NT2/D1 (cell line): ENCODE measurements around the gene TMEM94.
"Not testable (repeated sequence)": the region's sequence is repeated elsewhere in the genome, so short reads cannot be mapped to it uniquely, and the experiment has no call there.

Experiments used
- DNase-seq: peaks from one replicate; pipeline ENCODE4 v3.0.0-alpha.2; 2011; ENCODE audit warnings: low read depth, low spot score
- H3K27me3 ChIP-seq: 2 replicates; pipeline ENCODE4 v1.6.0; 2011; ENCODE audit warnings: mild to moderate bottlenecking; ENCODE audit not compliant: insufficient read length, insufficient read depth
- H3K36me3 ChIP-seq: 2 replicates; pipeline ENCODE4 v1.6.1; 2011; ENCODE audit warnings: mild to moderate bottlenecking, low read length, mixed read lengths; ENCODE audit not compliant: insufficient read depth, insufficient read length
- H3K4me1 ChIP-seq: 2 replicates; pipeline ENCODE4 v1.5.1; 2011; ENCODE audit not compliant: insufficient read depth, insufficient read length
- H3K4me3 ChIP-seq: 2 replicates; pipeline ENCODE4 v1.5.1; 2011; ENCODE audit warnings: low read depth; ENCODE audit not compliant: insufficient read length
- H3K9ac ChIP-seq: 2 replicates; pipeline ENCODE4 v1.6.0; 2011; ENCODE audit warnings: low read depth; ENCODE audit not compliant: insufficient read length
- H3K9me3 ChIP-seq: 2 replicates; pipeline ENCODE4 v1.5.1; 2011; ENCODE audit warnings: mild to moderate bottlenecking, low read length; ENCODE audit not compliant: insufficient read depth
- SUZ12 ChIP-seq: IDR thresholded peaks from 2 replicates; pipeline ENCODE4 v1.6.1; 2011; ENCODE audit not compliant: insufficient read length, insufficient read depth; ENCODE audit errors: extremely low read depth
- YY1 ChIP-seq: IDR thresholded peaks from 2 replicates; pipeline ENCODE4 v1.6.1; 2011; ENCODE audit not compliant: insufficient read length, insufficient read depth
- ZNF274 ChIP-seq: IDR thresholded peaks from 2 replicates; pipeline ENCODE4 v1.6.1; 2011; ENCODE audit warnings: mild to moderate bottlenecking, low read depth, low read length

The TMEM94 gene

DNA sequence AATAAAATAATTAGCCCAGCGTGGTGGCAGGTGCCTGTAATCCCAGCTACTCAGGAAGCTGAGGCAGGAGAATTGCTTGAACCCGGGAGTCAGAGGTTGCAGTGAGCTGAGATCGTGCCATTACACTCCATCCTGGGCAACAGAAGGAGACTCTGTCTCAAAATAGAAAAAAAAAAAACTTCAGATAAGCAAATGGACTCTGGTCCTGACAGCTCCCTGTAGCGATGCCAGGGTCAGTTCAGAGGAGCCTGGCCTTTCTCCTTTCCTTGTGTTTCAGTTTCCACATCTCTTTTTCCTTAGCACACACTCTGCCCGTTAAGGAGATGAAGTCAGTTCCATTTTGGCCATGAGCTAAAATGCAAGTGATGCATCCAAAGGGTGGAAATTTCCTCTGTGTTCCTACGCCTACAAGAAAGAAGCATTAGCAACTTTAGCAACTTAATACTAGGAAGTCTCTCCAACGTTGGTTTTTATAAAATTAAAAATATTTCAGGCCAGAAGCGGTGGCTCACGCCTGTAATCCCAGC lies 39.3 kb upstream of the TMEM94 start:
- Histone ChIP-seq H3K9me3 (no peaks in the 10 kb centered on the region), H3K4me1 (no peaks in the 10 kb centered on the region), H3K36me3 (no peaks in the 10 kb centered on the region), H3K4me3 (no peak overlapping the region), H3K27me3 (peaks cover 16% of the 10 kb centered on the region), H3K9ac (no peak overlapping the region)
- TF ChIP-seq ZNF274 (no peak), SUZ12 (no peak), YY1 (no peak)
- no peak for DNase-seq

- Histone ChIP-seq H3K9ac (no peak overlapping the region), H3K27me3 (peaks cover 11% of the 10 kb centered on the region), H3K9me3 (no peaks in the 10 kb centered on the region), H3K4me1 (no peaks in the 10 kb centered on the region), H3K4me3 (no peak overlapping the region), H3K36me3 (no peaks in the 10 kb centered on the region)
- no peak for DNase-seq
- no peak for TF ChIP-seq ZNF274
- TF ChIP-seq YY1 = no peak
- no peak for TF ChIP-seq SUZ12
Measured at GRCh38 chr17:75418531-75418930, 37.9 kb upstream of the TMEM94 start.

GRCh38 chr17:75428543-75429469 lies 27.6 kb upstream of the TMEM94 start:
- TF ChIP-seq YY1 (no peak), ZNF274 (no peak), SUZ12 (no peak)
- no peaks in the 10 kb centered on the region for H3K9me3 ChIP-seq
- no peaks in the 10 kb centered on the region for H3K4me1 ChIP-seq
- H3K9ac ChIP-seq = no peak overlapping the region
- H3K27me3 ChIP-seq = no peaks in the 10 kb centered on the region
- H3K4me3 ChIP-seq = no peak overlapping the region
- H3K36me3 ChIP-seq = no peaks in the 10 kb centered on the region
- DNase-seq = no peak

DNA sequence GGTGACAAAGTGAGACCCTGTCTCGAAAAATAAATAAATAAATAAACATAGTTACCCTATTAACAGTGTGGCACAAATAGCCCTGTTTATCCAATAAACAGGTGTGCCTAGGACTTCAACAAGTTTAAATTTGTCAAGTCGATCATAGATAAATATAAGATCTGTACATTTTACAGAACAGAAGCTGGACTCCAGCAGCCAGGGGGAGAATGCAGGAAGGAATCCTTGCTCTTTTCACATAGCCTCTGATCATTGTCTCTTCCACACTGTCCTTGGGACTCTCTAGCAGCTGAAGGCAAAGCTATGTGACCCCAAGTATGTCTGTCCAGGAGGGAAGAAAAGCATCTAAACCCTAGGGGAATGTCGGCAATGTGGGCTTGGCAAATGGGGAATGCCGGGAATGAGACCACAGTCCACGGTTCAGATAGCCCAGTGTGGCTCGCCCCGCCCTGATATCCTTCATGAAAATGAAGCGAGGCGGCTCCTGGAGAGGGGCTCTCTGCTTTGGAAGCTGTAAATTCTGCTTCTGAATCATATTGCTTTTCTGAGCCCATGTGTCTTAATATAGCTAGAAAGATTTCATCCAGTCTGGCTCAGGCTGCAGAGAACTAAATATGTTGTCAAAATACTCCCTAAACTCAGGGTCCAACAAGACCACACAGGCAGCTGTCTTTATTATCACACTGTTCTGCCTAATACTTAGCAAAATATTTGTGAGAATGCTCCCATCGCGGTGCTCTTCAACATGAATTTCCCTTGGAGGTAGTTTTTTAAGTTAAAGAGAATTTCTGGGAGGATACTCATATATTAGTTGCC lies 26.1 kb upstream of the TMEM94 start:
- Histone ChIP-seq H3K9ac (peak overlapping the region; percentile 34), H3K9me3 (no peaks in the 10 kb centered on the region), H3K4me3 (no peak overlapping the region), H3K36me3 (no peaks in the 10 kb centered on the region), H3K4me1 (no peaks in the 10 kb centered on the region), H3K27me3 (no peaks in the 10 kb centered on the region)
- peak; percentile 57 for DNase-seq
- TF ChIP-seq SUZ12 (no peak), YY1 (no peak), ZNF274 (no peak)

- Histone ChIP-seq H3K9me3 (no peaks in the 10 kb centered on the region), H3K27me3 (no peaks in the 10 kb centered on the region), H3K4me1 (no peaks in the 10 kb centered on the region), H3K36me3 (no peaks in the 10 kb centered on the region), H3K4me3 (no peak overlapping the region), H3K9ac (no peak overlapping the region)
- no peak for DNase-seq
- TF ChIP-seq SUZ12 = no peak
- no peak for TF ChIP-seq ZNF274
- TF ChIP-seq YY1 = no peak
Measured at GRCh38 chr17:75433218-75433783, 23.1 kb upstream of the TMEM94 start.

DNA sequence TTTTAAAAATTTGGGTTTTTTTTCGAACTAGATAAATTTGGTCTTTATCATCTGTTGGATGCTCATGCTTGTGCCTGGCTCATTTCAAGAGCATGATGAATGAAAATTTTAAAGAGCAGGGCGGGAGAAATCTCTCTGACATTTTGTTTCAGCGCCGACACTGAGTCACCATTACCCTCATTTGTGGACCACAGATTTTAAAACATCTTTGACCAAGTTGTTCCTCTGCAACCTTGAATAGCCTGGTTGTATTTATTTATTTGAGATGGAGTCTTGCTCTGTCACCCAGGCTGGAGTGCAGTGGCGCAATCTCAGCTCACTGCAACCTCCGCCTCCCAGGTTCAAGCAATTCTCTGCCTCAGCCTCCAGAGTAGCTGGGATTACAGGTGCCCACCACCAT lies 22.0 kb upstream of the TMEM94 start:
- DNase-seq, H3K9ac ChIP-seq, H3K4me1 ChIP-seq, H3K27me3 ChIP-seq, H3K9me3 ChIP-seq, H3K36me3 ChIP-seq, H3K4me3 ChIP-seq: not testable (repeated sequence)

- not testable (repeated sequence) for H3K36me3 ChIP-seq, DNase-seq, H3K4me1 ChIP-seq, H3K9me3 ChIP-seq, H3K27me3 ChIP-seq, H3K4me3 ChIP-seq, H3K9ac ChIP-seq
Measured at GRCh38 chr17:75437404-75437803, 19.0 kb upstream of the TMEM94 start.
